HepG2 (cell line): ENCODE results near the gene SEC24D. TPM values are rescaled to one million over a fixed set of nuclear protein-coding genes. Genes with fewer than 3 reads are reported as not detected.

Experiments used
- ATAC-seq: fragments of 200-7000 bp; cut with Tn5 transposase; 3 replicates; pipeline ENCODE4 v1.9.1; 2020; ENCODE audit warnings: mild to moderate bottlenecking, moderate library complexity
- BruUV-seq: library from RNA; stranded (reverse); fragments of 400-500 nt; replicated peaks from 2 replicates; lab custom pipeline; 2021; lab: Mats Ljungman, UMichigan
- CTCF ChIA-PET: fragments of 300-600 bp; formaldehyde crosslinking; extraction: SDS; loops from one replicate; lab custom pipeline; 2021; ENCODE audit warnings: low total read pairs, inconsistent platforms, low intra/inter-chr PET ratio; lab: Yijun Ruan, JAX
- POLR2A ChIA-PET: fragments of 350-600 bp; sonication (Branson Sonifier 250); formaldehyde crosslinking; loops from one replicate; lab custom pipeline; 2020; ENCODE audit warnings: antibody characterized with exemption, inconsistent platforms; lab: Yijun Ruan, JAX
- DNase-seq: peaks from one replicate; pipeline ENCODE4 v3.0.0-alpha.2; 2015; ENCODE audit warnings: low spot score
- FAIRE-seq: peaks from 3 replicates; lab custom pipeline; 2011; peaks lifted over from hg19 to GRCh38; lab: Jason Lieb, UNC
- H2AFZ ChIP-seq: one replicate; pipeline ENCODE4 v1.6.1; 2011; ENCODE audit warnings: low read length, inconsistent platforms
- H3K27ac ChIP-seq: fragments of 300-600 bp; 3 replicates; pipeline ENCODE4 v1.8.0; 2011; ENCODE audit warnings: mixed run types, mild to moderate bottlenecking, mixed read lengths, low read length, inconsistent platforms; ENCODE audit not compliant: insufficient read depth; ENCODE audit errors: extremely low read length
- H3K27me3 ChIP-seq, 2 experiments: fragments of 200-600 bp in 1 of 2; 2 replicates in 1 of 2; 3 replicates in 1 of 2; pipeline versions ENCODE4 v1.6.0 to v1.8.0; 2011; ENCODE audit warnings: low read length in 2 of 2, mild to moderate bottlenecking in 2 of 2, moderate library complexity in 2 of 2, inconsistent platforms in 1 of 2; ENCODE audit not compliant: insufficient read depth in 2 of 2, control insufficient read depth in 1 of 2
- H3K36me3 ChIP-seq, 2 experiments: fragments of 200-600 bp in 1 of 2; replicated peaks in 1 of 2; 2 replicates in 1 of 2; 3 replicates in 1 of 2; pipeline versions ENCODE4 v1.5.1 to v1.8.0; 2011; ENCODE audit warnings: low read length in 2 of 2, inconsistent platforms in 1 of 2; ENCODE audit not compliant: insufficient read depth in 2 of 2, control insufficient read depth in 1 of 2
- H3K4me1 ChIP-seq: 2 replicates; pipeline ENCODE4 v1.5.1; 2012; ENCODE audit warnings: low read length, inconsistent platforms; ENCODE audit not compliant: insufficient read depth
- H3K4me2 ChIP-seq: 2 replicates; pipeline ENCODE4 v1.6.0; 2011; ENCODE audit warnings: low read depth, low read length, inconsistent platforms
- H3K4me3 ChIP-seq, 3 experiments: fragments of 200-600 bp in 1 of 3; sonication (generic), shearing (Covaris generic) in 1 of 3; replicated peaks in 1 of 3; 2 replicates each; pipeline ENCODE4 v1.5.1; 2011 to 2016; ENCODE audit warnings: low read length in 3 of 3, inconsistent platforms in 2 of 3, low read depth in 2 of 3, mild to moderate bottlenecking in 2 of 3, control low read depth in 1 of 3, mixed read lengths in 1 of 3; ENCODE audit not compliant: insufficient read depth in 1 of 3
- H3K79me2 ChIP-seq: one replicate; pipeline ENCODE4 v1.6.1; 2011; ENCODE audit warnings: low read length, inconsistent platforms; ENCODE audit not compliant: insufficient read depth
- H3K9ac ChIP-seq: 2 replicates; pipeline ENCODE4 v1.6.0; 2011; ENCODE audit warnings: mild to moderate bottlenecking, low read depth, low read length, inconsistent platforms; ENCODE audit not compliant: insufficient read depth
- H3K9me3 ChIP-seq: 2 replicates; pipeline ENCODE4 v1.5.1; 2012; ENCODE audit warnings: mild to moderate bottlenecking, low read length
- H4K20me1 ChIP-seq: 2 replicates; pipeline ENCODE4 v1.6.0; 2011; ENCODE audit warnings: inconsistent platforms, mild to moderate bottlenecking, low read length, moderate library complexity; ENCODE audit not compliant: insufficient read depth
- NCOA5 ChIP-seq: sonication (generic); formaldehyde crosslinking; IDR thresholded peaks from 2 replicates; pipeline ENCODE4 v1.4.0; 2020; ENCODE audit warnings: missing genetic modification reagents
- WGBS: methylation state at CpG from one replicate; pipeline ENCODE4 v1.1.6; 2017; ENCODE audit warnings: low lambda C conversion rate; 5-methylcytosine and 5-hydroxymethylcytosine counted together
- in situ Hi-C: cut with HindIII; loops from 2 replicates; pipeline ENCODE4 v1.10.0; 2017; ENCODE audit warnings: low pct_unique_long_range_greater_than_20kb; ENCODE audit not compliant: extremely low pct_ligation_motif_present
- intact Hi-C: fragments of 100-400 bp; cut with micrococcal nuclease; formaldehyde crosslinking; loops from one replicate; pipeline ENCODE4 v1.10.0; 2022; ENCODE audit not compliant: unreplicated experiment
- polyA plus RNA-seq, 8 experiments: library from polyadenylated mRNA; depleted of rRNA in 3 of 8; stranded (reverse) in 7 of 8; unstranded in 1 of 8; fragments of >200 nt; fragmentation: Illumina TruSeq in 4 of 8; extraction: Trizol in 4 of 8; gene quantifications; 2 replicates each; pipeline versions ENCODE4 v1.2.1 to v1.2.3, GENCODE V29; 2011 to 2016; ENCODE audit warnings: low read depth in 4 of 8, missing spikeins in 1 of 8, mixed read lengths in 1 of 8; ENCODE audit not compliant: insufficient read depth in 1 of 8
- total RNA-seq, 5 experiments: library from RNA; depleted of rRNA; stranded (reverse); fragments of >200 nt; fragmentation: Illumina TruSeq; extraction: Trizol; gene quantifications; 2 replicates each; pipeline ENCODE4 v1.2.3, GENCODE V29; 2016; ENCODE audit warnings: low read depth in 1 of 5
- TF ChIP-seq, protein P1 (sequence below): sonication (generic); formaldehyde crosslinking; IDR thresholded peaks from 2 replicates; pipeline ENCODE4 v1.4.0; 2020; ENCODE audit warnings: mild to moderate bottlenecking, missing genetic modification reagents

SEC24D gene
- total and polyA plus RNA-seq, 2 of the 13 experiments (the other 11 are each of a cell fraction or from before 2014, with no cell fraction given): 30.0 to 51.1 TPM

DNA sequence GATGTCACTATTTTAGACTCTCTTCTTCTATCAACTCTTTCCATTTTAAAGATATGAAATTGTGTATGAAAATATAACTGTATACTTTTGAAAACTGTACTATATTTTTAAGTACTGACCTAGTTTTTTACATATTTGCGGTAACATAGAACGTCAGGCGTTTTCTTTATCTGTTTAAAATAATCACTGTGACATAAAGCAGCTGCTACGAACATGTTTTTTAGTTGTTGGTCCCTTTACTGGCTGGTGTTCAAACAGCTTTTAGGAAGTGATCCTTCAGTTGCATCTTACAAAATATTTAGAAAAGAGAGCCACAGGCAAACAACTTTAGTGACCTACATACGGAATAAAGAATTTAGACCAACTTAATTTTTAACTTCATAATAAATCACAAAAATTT lies 77.6 kb downstream of the SEC24D start:
- Histone ChIP-seq H4K20me1 (peaks cover 3% of the 10 kb centered on the region; the same call in 1 of the 2 replicates), H3K4me2 (no peak overlapping the region), H3K9ac (no peak overlapping the region), H3K9me3 (no peaks in the 10 kb centered on the region), H3K27me3 (no peaks in the 10 kb centered on the region), H2AFZ (no peak overlapping the region), H3K36me3 (peaks cover 5 to 37% of the 10 kb centered on the region in 2 experiments), H3K79me2 (no peaks in the 10 kb centered on the region), H3K27ac (no peak overlapping the region), H3K4me3 (no peak overlapping the region), H3K4me1 (peaks cover 48% of the 10 kb centered on the region)
- FAIRE-seq (no peak), ATAC-seq (no peak), DNase-seq (no peak)
- intact Hi-C loops: no loop called here
- POLR2A ChIA-PET: no interaction called here
- BruUV-seq: no TSS peak
- in situ Hi-C loops: no loop called here
- WGBS: 91% methylated on average over 5 of the region's 5 CpGs
- no peak for TF ChIP-seq NCOA5 (CRISPR knock-in tag)
- TF ChIP-seq, protein P1, sequence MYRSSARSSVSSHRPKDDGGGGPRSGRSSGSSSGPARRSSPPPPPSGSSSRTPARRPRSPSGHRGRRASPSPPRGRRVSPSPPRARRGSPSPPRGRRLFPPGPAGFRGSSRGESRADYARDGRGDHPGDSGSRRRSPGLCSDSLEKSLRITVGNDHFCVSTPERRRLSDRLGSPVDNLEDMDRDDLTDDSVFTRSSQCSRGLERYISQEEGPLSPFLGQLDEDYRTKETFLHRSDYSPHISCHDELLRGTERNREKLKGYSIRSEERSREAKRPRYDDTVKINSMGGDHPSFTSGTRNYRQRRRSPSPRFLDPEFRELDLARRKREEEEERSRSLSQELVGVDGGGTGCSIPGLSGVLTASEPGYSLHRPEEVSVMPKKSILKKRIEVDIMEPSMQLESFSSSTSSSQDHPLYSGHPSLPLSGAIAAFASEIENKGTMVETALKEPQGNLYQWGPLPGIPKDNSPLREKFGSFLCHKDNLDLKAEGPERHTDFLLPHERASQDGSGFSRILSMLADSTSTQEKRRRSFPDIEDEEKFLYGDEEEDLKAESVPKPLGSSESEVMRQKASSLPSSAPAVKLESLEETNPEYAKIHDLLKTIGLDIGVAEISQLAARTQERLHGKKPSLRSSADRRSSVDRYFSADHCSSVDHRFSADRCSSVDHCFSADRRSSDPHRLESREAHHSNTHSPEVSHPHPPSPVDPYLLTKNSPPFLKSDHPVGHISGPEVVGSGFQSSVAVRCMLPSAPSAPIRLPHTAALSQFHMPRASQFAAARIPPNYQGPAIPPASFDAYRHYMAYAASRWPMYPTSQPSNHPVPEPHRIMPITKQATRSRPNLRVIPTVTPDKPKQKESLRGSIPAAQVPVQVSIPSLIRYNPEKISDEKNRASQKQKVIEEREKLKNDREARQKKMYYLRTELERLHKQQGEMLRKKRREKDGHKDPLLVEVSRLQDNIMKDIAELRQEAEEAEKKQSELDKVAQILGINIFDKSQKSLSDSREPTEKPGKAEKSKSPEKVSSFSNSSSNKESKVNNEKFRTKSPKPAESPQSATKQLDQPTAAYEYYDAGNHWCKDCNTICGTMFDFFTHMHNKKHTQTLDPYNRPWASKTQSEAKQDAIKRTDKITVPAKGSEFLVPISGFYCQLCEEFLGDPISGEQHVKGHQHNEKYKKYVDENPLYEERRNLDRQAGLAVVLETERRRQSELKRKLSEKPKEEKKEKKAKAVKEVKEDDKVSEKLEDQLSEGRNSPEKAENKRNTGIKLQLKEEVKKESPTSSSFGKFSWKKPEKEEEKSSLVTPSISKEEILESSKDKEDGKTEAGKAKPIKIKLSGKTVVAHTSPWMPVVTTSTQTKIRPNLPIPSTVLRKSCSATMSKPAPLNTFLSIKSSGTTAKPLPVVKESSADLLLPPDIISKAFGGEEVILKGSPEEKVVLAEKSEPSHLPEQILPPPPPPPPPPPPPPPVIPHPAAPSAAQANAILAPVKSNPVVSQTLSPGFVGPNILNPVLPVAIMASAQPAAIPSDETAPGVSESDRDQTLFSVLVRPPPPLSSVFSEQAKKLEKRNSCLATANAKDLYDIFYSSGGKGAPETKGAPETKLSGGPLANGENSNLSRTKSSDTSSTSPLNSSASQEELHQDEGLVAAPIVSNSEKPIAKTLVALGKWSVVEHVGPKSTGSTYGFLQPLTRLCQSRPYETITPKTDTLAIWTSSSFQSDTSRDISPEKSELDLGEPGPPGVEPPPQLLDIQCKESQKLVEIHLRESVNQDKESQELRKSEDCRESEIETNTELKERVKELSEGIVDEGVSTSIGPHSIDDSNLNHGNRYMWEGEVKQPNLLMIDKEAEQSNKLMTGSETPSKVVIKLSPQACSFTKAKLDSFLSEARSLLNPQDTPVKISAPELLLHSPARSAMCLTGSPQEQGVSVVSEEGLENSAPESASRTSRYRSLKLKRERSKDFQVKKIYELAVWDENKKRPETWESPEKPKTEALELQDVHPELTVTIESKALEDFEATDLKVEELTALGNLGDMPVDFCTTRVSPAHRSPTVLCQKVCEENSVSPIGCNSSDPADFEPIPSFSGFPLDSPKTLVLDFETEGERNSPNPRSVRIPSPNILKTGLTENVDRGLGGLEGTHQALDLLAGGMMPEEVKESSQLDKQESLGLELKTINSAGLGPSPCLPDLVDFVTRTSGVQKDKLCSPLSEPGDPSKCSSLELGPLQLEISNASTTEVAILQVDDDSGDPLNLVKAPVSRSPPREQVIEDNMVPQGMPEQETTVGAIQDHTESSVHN (CRISPR knock-in tag): no peak
- CTCF ChIA-PET: no interaction called here
